GM04503 (cell line): ENCODE measurements around the gene OR9A2.

Experiments
- DNase-seq: peaks from one replicate; pipeline ENCODE4 v3.0.0-alpha.2; 2012; ENCODE audit warnings: low read depth

Gene OR9A2, protein sequence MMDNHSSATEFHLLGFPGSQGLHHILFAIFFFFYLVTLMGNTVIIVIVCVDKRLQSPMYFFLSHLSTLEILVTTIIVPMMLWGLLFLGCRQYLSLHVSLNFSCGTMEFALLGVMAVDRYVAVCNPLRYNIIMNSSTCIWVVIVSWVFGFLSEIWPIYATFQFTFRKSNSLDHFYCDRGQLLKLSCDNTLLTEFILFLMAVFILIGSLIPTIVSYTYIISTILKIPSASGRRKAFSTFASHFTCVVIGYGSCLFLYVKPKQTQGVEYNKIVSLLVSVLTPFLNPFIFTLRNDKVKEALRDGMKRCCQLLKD

DNA sequence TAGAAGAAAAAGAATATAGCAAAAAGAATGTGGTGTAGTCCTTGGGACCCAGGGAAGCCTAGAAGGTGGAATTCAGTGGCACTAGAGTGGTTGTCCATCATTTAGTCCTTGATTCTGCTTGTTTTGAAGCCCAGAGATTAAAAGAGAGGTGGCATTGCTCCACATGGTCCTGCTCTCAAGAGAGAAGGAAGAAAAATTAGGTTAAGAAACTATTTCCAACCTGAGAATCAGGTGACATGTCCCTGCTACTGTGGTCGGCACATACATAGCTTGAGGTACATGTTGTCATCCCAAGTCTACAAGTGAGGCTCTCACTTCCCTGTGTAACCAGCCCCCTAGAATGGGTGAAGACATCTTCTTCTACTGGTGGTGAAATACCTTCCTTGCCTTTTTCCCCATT lies at the start of gene OR9A2:
Gene OR9A2, minus strand, starts transcription at position 101 of the 400 bp plus-strand sequence. Its CDS starts 0 bp downstream, at position 101.
- DNase-seq = no peak

DNA sequence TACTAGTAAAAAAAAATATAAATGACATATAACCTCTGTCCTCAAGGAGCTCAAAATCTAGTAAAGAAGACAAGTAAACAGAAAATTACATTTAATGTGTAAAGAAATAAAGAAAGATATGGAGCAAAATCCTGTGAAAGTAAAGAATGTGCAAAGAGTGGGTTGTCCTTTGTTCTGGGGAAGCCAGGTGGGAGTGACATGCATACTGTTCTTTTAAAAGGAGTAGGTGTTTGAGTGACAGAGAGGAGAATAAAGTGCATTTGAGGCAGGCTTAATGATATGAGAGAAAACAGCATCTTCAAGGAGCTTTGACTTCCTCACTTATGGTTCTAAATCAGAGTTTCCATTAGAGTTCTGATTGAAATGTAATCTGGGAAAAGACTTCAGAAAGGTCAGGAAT lies 47.2 kb upstream of the OR9A2 start:
- DNase-seq = no peak

DNA sequence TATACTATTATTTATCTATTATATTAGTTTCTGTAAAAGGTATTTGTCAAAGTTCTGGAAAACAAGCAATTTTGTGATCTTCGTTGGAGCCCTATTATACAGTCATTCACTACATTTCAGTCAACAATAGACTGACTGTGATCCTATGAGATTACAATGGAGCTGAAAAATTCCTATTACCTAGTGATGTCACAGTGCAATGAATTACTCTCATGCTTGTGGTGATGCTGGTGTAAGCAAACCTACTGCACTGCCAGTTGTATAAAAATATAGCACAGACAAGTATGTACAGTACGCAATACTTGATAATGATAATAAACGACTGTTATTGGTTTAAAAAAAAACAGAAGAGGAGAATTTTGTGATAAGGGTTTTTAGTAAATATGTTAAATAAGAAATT lies 46.6 kb upstream of the OR9A2 start:
- no peak for DNase-seq

DNA sequence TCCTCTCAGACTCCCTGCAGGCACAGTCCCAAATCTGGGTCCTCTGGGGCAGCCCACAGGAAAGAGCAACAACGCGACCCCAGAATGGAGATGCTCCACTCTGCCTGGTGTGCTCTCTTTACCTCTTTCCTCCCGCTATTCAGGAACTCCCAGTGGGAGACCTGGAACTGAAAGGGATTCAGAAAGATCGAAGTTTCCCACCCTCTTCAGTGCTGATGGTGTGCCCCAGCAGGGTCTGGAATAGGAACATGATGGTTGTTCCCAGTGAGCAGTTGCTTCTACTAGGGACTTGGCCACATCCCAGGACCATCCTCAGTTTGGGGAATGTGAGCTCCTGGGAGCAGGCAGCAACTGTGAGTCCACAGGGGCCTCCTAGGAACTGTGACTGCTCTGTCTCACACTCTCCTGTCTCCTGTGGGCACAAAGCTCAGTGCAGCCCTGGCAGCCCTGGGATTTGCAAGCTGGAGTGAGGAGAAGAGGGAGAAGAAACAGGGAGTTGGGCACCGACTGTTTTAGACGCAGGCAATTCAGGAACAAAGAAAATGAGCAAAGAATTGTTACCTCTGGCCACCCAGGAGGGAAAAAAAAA lies 43.1 kb upstream of the OR9A2 start:
- DNase-seq = no peak

DNA sequence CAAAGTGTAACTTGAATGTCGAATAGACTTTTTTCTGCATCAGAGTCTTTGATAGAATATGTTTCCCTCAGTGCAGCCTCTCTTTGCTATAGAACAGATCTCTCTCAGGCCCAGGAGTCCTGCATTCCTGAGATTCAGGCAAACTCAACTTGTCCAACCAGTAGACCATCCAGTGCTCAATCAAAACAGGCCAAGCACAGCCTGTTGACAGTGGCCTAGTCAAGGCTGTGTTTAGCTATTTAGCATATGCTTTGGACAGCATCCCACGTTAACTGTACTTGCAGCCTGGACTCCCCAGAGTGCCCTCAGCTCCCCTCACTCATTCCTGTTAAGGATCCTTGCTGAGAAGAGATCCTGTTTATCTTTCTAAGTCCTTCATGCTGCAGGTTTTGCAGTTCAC lies 41.5 kb upstream of the OR9A2 start:
- no peak for DNase-seq

DNA sequence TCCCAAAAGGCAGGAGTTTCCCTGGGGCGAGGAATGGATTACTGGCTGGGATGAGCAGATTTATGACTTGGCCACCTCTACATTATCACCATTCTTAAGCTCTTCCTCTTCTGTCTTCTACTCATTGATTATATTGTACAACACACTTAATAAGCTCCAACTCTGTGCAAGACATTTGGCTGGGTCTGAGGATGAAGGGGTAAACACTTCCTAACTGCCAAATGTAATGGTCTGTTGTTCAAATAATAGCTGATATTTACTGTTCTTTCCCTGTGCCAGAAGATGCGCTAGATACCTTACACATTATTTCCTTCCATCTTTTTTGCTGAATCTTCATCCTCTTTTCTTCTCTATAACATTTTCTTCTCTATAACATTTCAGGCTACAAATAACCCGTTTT lies 36.8 kb upstream of the OR9A2 start:
- no peak for DNase-seq

DNA sequence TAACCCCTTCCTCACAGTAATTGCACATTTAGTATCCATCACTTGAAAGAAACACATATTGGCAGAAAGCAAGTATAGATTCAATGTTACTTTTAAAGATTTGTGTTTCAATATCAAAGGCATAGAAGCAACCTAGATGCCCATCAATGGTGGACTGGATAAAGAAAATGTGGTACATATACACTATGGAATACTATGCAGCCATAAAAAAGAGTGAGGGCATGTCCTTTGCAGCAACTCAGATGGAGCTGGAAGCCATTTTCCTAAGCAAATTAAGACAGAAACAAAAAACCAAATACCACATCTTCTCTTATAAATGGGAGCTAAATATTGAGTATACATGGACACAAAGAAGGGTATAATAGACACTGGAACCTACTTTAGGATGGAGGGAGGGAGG lies 28.8 kb upstream of the OR9A2 start:
- DNase-seq = no peak

DNA sequence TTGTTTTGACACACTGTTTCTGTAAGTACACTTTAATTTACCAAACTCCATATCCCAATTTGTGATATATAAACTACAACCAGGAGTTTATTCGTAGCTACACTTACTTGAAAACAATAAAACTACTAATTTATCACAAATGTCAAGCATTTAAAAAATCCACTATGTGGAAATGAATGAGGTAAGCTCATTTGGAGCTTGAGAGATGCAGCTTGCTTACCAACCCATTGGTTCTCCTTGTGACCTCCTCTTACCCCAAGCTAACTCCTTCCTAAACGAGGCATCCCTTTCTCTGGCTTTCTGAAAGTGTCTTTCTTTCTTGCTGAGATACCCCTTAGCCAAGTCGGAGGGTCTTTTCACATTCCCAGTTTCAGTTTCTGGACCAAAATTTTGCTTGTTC lies 27.7 kb upstream of the OR9A2 start:
- no peak for DNase-seq

DNA sequence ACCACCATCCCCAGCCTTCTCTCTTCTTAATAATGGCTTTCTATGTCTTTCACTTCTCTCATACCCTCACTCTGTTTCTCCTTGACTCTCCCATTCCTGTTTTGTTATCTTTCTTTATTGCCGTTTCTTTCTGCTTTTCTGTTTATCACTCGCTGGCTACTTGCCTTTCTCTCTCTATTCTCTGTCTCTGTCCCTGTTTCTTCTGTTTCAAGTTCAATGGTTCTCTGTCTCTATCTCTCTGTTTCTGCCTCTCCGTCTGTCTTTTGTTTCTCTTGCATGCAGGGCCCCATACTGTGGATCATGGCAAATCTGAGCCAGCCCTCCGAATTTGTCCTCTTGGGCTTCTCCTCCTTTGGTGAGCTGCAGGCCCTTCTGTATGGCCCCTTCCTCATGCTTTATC lies 25.1 kb upstream of the OR9A2 start, which contains the start of gene OR6V1:
Gene OR6V1, plus strand, starts transcription at position 301 of the 400 bp plus-strand sequence. Its CDS starts 0 bp downstream, at position 301.
- DNase-seq = no peak

DNA sequence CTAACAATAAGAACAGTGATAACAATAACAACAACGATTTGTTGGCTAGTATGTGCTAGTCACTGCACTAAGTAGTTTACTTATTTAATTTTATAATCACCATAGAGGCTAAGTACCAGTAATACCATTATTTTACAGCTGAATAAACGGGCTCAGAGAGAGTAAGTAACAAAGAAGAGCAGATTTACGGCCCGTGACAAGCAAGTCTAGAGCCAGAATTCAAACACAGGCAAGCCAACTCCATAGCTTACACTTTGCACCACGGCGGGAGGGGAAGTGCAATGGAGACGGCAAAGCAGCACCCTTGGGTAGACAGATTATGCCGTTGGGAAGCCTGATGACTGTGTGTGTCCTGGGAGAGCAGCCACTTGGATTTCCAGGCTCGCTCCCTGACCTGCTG lies 24.0 kb upstream of the OR9A2 start:
- DNase-seq = no peak

DNA sequence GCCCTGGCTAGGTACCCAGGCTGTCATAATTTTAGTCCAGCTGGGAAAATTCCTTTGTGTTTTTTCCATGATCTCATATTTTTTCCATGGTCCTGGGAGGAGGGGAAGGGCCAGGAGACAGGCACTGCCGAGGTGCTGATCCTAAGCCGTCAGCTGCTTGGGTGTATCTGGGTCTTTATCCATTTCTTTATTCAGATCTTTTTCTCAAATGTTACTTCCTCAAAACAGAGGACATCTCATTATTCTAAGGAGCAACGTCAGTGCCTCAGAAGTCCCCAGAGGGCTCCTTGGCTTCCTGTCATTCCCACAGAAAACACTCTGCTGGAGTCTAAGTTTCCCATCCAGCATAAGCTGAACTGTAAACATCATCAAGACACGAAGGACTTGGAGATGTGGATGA lies 22.4 kb upstream of the OR9A2 start:
- DNase-seq = no peak

DNA sequence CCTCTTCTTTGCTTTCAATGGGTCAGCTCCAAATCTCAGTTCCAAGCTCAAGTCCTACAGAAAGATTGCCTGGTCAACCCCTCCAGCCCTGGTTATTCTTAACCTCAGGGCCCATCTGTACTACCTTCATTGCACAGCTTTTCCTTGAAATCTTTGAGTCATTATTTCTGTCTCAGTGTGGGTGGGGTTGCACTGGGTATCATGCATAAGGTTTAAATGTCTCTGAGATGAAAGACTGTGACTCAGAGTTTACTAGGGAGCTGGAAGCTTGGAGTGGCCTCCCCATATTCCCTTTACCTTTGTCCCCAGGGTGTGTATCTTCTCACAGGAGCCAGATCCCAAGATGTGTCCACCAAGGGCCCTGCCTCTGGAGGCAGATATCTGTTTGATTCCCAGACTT lies 21.9 kb upstream of the OR9A2 start:
- DNase-seq = no peak

DNA sequence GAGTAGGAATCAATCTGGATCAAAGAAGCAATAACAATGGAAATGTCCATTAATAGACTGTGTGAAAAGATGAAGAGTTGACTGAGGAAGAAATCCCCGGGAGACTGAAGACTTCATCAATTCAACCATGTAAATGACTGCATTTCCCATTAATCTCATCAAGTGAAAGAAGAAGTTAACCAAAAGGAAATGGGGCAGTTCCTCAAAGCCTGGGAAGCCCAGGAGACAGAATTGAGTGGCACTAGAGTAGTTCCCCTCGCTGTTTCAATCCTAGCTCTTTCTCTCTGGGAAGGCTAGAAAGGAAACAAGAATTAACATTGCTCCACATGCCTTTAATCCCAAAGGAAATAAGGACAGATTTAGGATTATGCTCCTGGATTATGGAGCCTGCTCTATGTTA lies 20.4 kb upstream of the OR9A2 start:
- no peak for DNase-seq

DNA sequence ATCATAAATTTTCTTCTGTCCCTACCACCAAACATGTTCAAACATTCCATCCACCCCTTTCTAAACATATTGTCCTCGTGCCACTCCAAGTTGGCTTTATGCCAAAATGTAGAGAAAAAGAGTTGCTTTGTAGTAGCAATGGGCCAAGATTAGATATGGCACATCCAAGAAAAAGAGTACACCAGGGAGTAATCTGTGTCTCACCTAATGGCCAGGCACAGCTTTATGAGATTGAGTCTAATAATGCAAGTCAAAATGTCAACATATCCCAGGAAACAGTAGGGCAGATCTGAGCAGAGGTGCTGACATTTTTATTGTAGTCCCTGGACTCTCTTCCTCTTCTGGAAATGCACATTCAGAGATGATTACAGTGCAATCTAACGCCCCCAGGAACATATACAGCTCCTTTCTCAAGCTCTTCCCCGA lies 19.5 kb upstream of the OR9A2 start:
- no peak for DNase-seq

DNA sequence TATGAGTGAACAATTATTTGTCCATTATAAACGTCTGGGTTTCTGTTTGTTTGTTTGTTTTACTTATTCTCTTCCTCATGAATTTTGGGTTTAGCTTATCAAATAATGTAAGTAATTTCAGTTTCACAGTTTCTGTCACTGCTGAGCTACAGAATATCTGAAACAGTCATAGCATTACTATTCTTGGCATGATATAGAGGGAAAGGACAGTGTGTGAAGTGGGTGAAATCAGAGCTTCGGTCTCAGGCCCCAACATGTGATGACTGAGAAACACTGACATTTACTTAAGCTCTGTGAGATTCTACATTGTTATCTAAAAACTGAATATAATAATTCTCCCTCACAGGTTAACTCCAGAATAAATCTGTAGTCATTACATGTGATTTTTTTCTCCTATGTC lies 16.5 kb upstream of the OR9A2 start:
- no peak for DNase-seq

DNA sequence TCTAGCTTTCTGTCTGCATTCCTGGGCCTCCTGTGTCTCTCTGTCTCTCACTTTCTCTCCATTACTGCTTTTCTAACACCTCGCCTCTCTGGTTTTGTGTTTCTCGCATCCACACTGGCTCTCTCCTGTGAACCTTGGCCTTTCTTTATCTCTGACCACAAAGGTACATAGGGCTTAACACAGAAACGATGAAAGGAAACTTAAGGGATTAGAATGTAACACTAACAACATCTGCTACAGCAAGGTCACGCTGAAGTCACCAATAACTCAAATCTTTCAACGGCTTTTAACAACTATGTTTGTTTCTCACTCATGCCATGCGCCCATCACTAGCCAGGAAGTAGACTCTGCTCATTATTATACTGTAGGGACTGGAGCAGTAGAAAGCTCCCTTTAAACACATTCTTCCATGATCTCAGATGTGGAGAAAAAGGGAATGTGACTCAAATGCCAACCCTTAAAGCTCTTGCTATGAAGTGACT lies 15.9 kb upstream of the OR9A2 start:
- no peak for DNase-seq

DNA sequence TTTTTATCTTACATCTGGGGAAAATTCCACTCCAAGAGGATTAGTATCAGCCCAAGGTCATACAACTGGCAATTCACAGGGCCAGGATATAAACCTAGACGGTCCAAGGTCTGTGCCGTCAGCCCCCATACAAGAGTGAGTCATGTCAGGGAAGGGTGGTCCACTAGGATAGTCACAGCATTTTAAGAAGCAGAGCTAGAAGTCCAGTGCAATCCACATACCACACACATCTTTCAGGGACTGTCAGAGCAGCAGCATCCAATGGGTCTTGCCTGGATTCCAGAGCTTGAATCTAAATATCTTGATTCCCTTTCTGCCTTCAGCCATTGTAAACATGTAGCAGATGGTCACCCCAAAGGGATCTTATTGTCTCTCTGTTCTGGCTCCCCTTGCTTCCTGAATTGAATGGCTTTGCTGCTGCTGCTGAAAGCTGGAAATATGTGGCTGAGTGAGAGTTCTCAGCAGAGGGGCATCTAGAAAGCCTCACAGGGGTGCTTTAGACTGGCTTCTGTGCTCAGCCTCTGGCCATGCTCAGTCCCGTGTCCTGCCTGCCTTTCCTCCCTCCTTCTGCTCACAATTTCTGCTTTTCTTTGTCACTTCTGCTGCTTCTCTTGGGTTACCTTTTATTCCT lies 15.3 kb upstream of the OR9A2 start:
- no peak for DNase-seq

DNA sequence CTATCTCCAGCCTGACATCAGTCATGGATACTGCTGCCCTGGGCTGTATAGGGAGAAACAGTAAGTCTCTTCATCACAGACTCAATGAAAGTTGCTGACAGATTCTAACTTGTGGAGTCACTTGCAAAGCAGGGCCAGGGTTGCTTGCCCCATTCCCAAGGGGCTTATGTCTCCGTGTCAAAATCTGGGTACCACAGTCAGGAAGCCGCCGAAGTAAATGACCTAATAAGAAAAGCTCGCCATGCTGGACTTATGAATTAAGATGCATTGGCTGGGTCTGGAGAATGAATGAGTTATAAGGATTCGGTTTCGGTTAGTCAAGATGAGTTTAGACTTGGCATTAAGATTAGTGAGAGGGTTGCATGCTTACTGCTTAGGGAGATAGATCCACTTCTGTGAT lies 14.4 kb upstream of the OR9A2 start:
- DNase-seq = no peak

DNA sequence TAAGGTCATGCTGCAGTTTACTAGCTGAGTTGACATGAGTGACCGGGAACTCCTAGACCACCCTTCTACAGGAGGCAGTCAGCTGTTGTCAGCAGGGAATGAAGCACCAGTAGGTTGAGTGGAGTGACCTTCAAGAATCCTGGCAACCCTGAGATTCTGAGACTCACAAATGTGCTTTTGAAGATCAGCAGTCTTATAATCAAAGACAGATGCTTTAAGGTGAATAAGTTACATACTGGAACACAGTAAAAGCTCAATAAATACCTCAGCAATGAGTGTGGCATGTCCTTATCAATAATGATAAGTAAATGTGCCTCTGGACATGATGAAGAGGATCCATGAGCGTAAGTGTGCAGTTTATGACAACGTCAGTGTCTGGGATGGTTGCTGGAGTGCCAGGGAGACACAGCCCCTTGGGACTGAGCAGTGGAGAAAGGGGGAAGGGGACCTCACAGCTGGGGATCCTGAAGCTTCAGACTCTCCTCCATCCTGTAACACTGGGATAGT lies 13.3 kb upstream of the OR9A2 start:
- DNase-seq = no peak

DNA sequence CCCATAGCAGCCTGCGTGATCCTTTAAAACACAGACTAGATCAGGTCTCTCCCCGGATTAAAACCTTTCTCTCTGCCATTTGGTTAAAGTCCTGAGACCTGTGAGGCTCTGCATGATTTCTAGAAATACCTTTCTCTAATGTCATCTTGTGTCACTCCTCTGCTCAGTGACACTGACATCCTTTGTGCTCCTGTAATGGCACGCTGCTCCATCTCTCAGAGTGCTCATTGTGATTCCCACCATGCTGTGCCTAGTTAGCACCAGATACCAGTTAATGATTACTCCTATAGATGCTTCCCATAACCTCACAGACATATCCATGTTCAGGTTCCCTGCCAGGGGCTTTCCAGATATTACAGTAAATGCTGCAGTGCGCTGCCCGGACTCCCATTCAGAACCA lies 11.7 kb upstream of the OR9A2 start:
- DNase-seq = no peak

DNA sequence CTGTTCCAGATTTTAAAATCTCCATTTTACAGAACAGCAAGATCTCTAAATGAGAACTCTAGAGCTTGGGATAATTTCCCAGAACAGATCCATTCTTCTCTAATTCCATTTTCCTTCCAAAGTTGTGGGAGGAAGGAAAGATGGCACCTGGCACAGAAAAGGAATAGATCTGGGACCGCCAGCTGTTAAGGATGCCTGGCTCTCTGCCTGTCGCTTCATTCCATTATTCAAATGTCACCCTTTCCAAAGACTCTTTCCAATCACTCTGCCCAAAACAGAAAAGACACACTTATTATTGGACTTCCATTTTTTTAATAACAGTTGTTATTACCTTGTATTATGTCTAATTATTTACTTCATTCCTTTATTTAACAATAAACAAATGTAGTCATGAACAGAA lies 751 bp upstream of the OR9A2 start:
- DNase-seq = no peak

DNA sequence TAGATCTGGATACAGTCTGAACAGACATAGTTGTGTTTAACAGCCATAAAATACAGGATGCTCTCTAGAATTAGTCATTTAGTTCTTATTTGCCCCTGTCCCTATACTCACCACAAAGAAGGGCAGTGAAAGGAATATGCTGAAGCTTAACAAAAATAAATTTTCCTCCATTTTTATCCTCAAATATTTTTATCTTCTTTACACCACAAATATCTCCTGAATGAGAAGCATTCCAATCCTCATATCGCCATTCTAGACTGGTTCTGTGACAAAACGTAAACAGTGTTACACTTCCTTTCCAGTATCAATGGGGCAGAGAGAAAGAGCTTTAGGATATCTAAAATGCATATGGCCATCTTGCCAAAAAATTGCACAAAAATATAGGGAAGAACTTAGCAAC lies 1.6 kb downstream of the OR9A2 start:
- no peak for DNase-seq

DNA sequence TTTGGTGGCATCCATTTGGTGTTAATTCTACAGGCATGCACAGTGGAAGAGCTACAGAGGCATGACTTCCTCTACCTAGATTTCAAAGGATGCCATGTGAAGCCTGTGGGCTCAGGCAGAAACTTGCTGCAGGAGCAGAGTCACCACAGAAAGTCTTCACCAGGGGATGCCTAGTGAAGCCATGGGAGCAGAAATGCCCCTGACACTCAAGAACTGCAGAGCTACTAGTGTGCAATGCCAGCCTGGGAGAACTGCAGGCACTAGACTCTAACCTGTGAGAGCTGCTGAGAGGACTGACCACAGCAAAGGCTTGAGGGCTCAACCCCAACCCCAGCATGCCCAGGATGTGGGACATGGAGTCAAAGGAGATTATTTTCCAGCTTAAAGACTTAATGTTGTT lies 3.9 kb downstream of the OR9A2 start:
- no peak for DNase-seq
